Medulla oblongata (tissue), 1 donor: ENCODE results near the gene NIFK.

Experiments used
- DNase-seq: peaks from one replicate; pipeline ENCODE4 v3.0.0-alpha.2; 2015; ENCODE audit errors: extremely low spot score

NIFK gene

GRCh38 chr2:121736462-121737336, at the start of gene NIFK:
Gene NIFK, minus strand, starts transcription at chr2:121736875. Its CDS starts 25 bp downstream, at chr2:121736850.
- DNase-seq, result peak; percentile 98

GRCh38 chr2:121783180-121783579, 46.5 kb upstream of the NIFK start:
- no peak for DNase-seq

- DNase-seq, result no peak
Measured at GRCh38 chr2:121778741-121779487, 42.2 kb upstream of the NIFK start.

GRCh38 chr2:121777699-121778058, 41.0 kb upstream of the NIFK start:
- DNase-seq, result no peak

- DNase-seq, result no peak
Measured at GRCh38 chr2:121776885-121777698, 40.4 kb upstream of the NIFK start.

GRCh38 chr2:121776361-121776760, 39.7 kb upstream of the NIFK start:
- DNase-seq, result no peak

- DNase-seq, result no peak
Measured at GRCh38 chr2:121774235-121774634, 37.6 kb upstream of the NIFK start.

GRCh38 chr2:121771976-121772742, 35.5 kb upstream of the NIFK start:
- DNase-seq, result no peak

- no peak for DNase-seq
Measured at GRCh38 chr2:121768143-121768755, 31.6 kb upstream of the NIFK start.

- DNase-seq, result no peak
Measured at GRCh38 chr2:121766624-121767023, 29.9 kb upstream of the NIFK start.

- no peak for DNase-seq
Measured at GRCh38 chr2:121764681-121765228, 28.1 kb upstream of the NIFK start.

GRCh38 chr2:121755237-121756111, 18.8 kb upstream of the NIFK start, which contains the start of gene TSN:
Gene TSN, plus strand, starts transcription at chr2:121755651. Its CDS starts 129 bp downstream, at chr2:121755780.
- DNase-seq, result peak; percentile 98

GRCh38 chr2:121754851-121755236, 18.2 kb upstream of the NIFK start:
- no peak for DNase-seq

GRCh38 chr2:121748202-121748601, 11.5 kb upstream of the NIFK start:
- no peak for DNase-seq

- DNase-seq, result no peak
Measured at GRCh38 chr2:121746071-121746578, 9.4 kb upstream of the NIFK start.

- no peak for DNase-seq
Measured at GRCh38 chr2:121741450-121741849, 4.8 kb upstream of the NIFK start.

- no peak for DNase-seq
Measured at GRCh38 chr2:121740973-121741372, 4.3 kb upstream of the NIFK start.

- no peak for DNase-seq
Measured at GRCh38 chr2:121736140-121736461, 574 bp downstream of the NIFK start.

- DNase-seq, result no peak
Measured at GRCh38 chr2:121735518-121736074, 1.1 kb downstream of the NIFK start.
